Measurements from ENCODE around the gene SYPL1.

GRCh38 chr7:106065575-106066500 lies 46.3 kb downstream of the SYPL1 start:
- TF ChIP-seq POLR2A (IDR thresholded peaks at IDR 0.05) (no peak), CTCF (IDR thresholded peaks at IDR 0.05) (no peak), POLR2AphosphoS5 (IDR thresholded peaks at IDR 0.05) (no peak)
